Pancreas (tissue), 10 donors: ENCODE measurements around the gene OPCML. TPM values are rescaled to one million over a fixed set of nuclear protein-coding genes. Genes with fewer than 3 reads are reported as not detected.

Experiments
- ATAC-seq, 4 donors: fragments of 200-7000 bp; cut with Tn5 transposase; one replicate each; pipeline versions ENCODE4 v1.8.0 to v1.9.1; 2020; ENCODE audit warnings: mild to moderate bottlenecking in 4 of 4, moderate library complexity in 4 of 4
- DNase-seq, 6 donors: peaks; one replicate each; pipeline ENCODE4 v3.0.0-alpha.2; 2020
- FAIRE-seq: peaks from 2 replicates; lab custom pipeline; 2012; peaks lifted over from hg19 to GRCh38; lab: Jason Lieb, UNC
- H3K27ac ChIP-seq, 4 donors: fragments of 200-600 bp; sonication (generic); 1 replicate in 3 of 4; 2 replicates in 1 of 4; pipeline versions ENCODE4 v1.5.0 to v1.8.0; 2020
- H3K27me3 ChIP-seq, 4 donors: fragments of 200-600 bp; one replicate each; pipeline ENCODE4 v1.8.0; 2021
- H3K36me3 ChIP-seq, 3 donors: fragments of 200-600 bp; sonication (generic) in 1 of 3; one replicate each; pipeline versions ENCODE4 v1.5.0 to v1.8.0; 2020 to 2021
- H3K4me1 ChIP-seq, 3 donors: fragments of 200-600 bp; one replicate each; pipeline ENCODE4 v1.8.0; 2021
- H3K4me3 ChIP-seq, 4 donors: fragments of 200-600 bp; sonication (generic) in 2 of 4; one replicate each; pipeline versions ENCODE4 v1.5.0 to v1.8.0; 2020 to 2021
- H3K9me3 ChIP-seq, 4 donors: fragments of 200-600 bp; one replicate each; pipeline ENCODE4 v1.8.0; 2021
- WGBS, 2 donors: extraction: QIAGEN DNeasy Blood & Tissue Kit; methylation state at CpG; one replicate each; pipeline ENCODE4 v1.1.7; 2013; 5-methylcytosine and 5-hydroxymethylcytosine counted together
- intact Hi-C, 3 donors: fragments of 100-400 bp; cut with DNase I; formaldehyde crosslinking; loops; one replicate each; pipeline versions ENCODE4 v1.11.1 to v1.14.2; 2022
- polyA plus RNA-seq, 2 donors: library from polyadenylated mRNA; stranded (reverse); fragments of 200-250 nt; gene quantifications; one replicate each; pipeline ENCODE4 v1.2.3, GENCODE V29; 2013
- total RNA-seq, 6 donors: library from RNA; stranded (reverse); fragmentation: NEBNext Ultra II Directional in 4 of 6; extraction: Animal tissue kit (Norgen Biotek cat#: 25700) in 4 of 6; gene quantifications; one replicate each; pipeline versions ENCODE4 v1.2.1 to v1.2.4, GENCODE V29; 2021 to 2023
- TF ChIP-seq, protein P1 (sequence below), 4 donors: fragments of 200-600 bp; sonication (generic) in 3 of 4; IDR thresholded peaks; one replicate each; pipeline versions ENCODE4 v1.5.0 to v1.8.0; 2021; ENCODE audit warnings: antibody characterized with exemption in 4 of 4
- donor health status: healthy with polysubstance abuse.
- donor health status: DM: no; HTN: no; CAD: no; lungs with moderate emphysema.
- donor health status: DM: no; HTN: no; CAD: no.
- donor health status: control.
- donor health status: control.
- donor health status: Bipolar disorder and iron deficiency.
- donor health status: DM: yes; HTN: yes; CAD: no.
- donor health status: DM: no; HTN: no; CAD: no.
- donor health status: DM: no; HTN: no; CAD: no.
- donor health status: DM: yes; HTN: yes; CAD: no.

The OPCML gene
- total and polyA plus RNA-seq, 8 donors, result 0.05 to 0.31 (median 0.19) TPM

GRCh38 chr11:132878111-132878510 lies 654.2 kb downstream of the OPCML start:
- ATAC-seq (no peak), FAIRE-seq (no peak), DNase-seq (no peak)
- WGBS, 2 donors, result 76 to 83% methylated on average over 5 of the region's 5 CpGs
- TF ChIP-seq, protein P1, sequence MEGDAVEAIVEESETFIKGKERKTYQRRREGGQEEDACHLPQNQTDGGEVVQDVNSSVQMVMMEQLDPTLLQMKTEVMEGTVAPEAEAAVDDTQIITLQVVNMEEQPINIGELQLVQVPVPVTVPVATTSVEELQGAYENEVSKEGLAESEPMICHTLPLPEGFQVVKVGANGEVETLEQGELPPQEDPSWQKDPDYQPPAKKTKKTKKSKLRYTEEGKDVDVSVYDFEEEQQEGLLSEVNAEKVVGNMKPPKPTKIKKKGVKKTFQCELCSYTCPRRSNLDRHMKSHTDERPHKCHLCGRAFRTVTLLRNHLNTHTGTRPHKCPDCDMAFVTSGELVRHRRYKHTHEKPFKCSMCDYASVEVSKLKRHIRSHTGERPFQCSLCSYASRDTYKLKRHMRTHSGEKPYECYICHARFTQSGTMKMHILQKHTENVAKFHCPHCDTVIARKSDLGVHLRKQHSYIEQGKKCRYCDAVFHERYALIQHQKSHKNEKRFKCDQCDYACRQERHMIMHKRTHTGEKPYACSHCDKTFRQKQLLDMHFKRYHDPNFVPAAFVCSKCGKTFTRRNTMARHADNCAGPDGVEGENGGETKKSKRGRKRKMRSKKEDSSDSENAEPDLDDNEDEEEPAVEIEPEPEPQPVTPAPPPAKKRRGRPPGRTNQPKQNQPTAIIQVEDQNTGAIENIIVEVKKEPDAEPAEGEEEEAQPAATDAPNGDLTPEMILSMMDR (IDR thresholded peaks at IDR 0.05), result no peak
- no peak overlapping the region for H3K27ac ChIP-seq
- H3K9me3 ChIP-seq, result no peaks in the 10 kb centered on the region
- H3K4me3 ChIP-seq, result no peak overlapping the region
- no peaks in the 10 kb centered on the region for H3K36me3 ChIP-seq
- H3K27me3 ChIP-seq, result peaks cover 0 to 11% (median 2%) of the 10 kb centered on the region in 4 donors
- H3K4me1 ChIP-seq, result no peaks in the 10 kb centered on the region
- intact Hi-C loops, result no loop called here

- DNase-seq, result no peak
- intact Hi-C loops, result no loop called here
- Histone ChIP-seq H3K27ac (no peak overlapping the region), H3K9me3 (no peaks in the 10 kb centered on the region), H3K36me3 (no peaks in the 10 kb centered on the region), H3K4me3 (no peak overlapping the region), H3K4me1 (no peaks in the 10 kb centered on the region), H3K27me3 (peaks cover 0 to 11% (median 2%) of the 10 kb centered on the region in 4 donors)
- TF ChIP-seq, protein P1 (IDR thresholded peaks at IDR 0.05), result no peak
- FAIRE-seq, result no peak
- 62 to 75% methylated on average over 6 of the region's 6 CpGs for WGBS, 2 donors
- ATAC-seq, result no peak
Observed at GRCh38 chr11:132876705-132877104, 655.6 kb downstream of the OPCML start.

GRCh38 chr11:132876239-132876638 lies 656.1 kb downstream of the OPCML start:
- Histone ChIP-seq H3K36me3 (no peaks in the 10 kb centered on the region), H3K4me3 (no peak overlapping the region), H3K4me1 (no peaks in the 10 kb centered on the region), H3K27ac (no peak overlapping the region), H3K27me3 (peaks cover 0 to 12% (median 2%) of the 10 kb centered on the region in 4 donors), H3K9me3 (no peaks in the 10 kb centered on the region)
- DNase-seq (no peak), FAIRE-seq (no peak), ATAC-seq (no peak)
- 44 to 63% methylated on average over 3 of the region's 3 CpGs for WGBS, 2 donors
- intact Hi-C loops, result no loop called here
- TF ChIP-seq, protein P1 (IDR thresholded peaks at IDR 0.05), result no peak

GRCh38 chr11:132874638-132875037 lies 657.7 kb downstream of the OPCML start:
- no peak for FAIRE-seq
- intact Hi-C loops, result no loop called here
- no peak for DNase-seq
- Histone ChIP-seq H3K4me3 (no peak overlapping the region), H3K27ac (no peak overlapping the region), H3K4me1 (no peaks in the 10 kb centered on the region), H3K36me3 (no peaks in the 10 kb centered on the region), H3K27me3 (peaks cover 0 to 15% (median 2%) of the 10 kb centered on the region in 4 donors), H3K9me3 (no peaks in the 10 kb centered on the region)
- 64 to 75% methylated on average over 6 of the region's 6 CpGs for WGBS, 2 donors
- TF ChIP-seq, protein P1 (IDR thresholded peaks at IDR 0.05), result no peak
- no peak for ATAC-seq

- DNase-seq (no peak), FAIRE-seq (no peak), ATAC-seq (no peak)
- H3K4me1 ChIP-seq, result no peaks in the 10 kb centered on the region
- WGBS, 2 donors, result 52 to 57% methylated on average over 5 of the region's 5 CpGs
- intact Hi-C loops, result no loop called here
- no peaks in the 10 kb centered on the region for H3K9me3 ChIP-seq
- no peak overlapping the region for H3K4me3 ChIP-seq
- H3K27me3 ChIP-seq, result peaks cover 0 to 15% (median 2%) of the 10 kb centered on the region in 4 donors
- no peak overlapping the region for H3K27ac ChIP-seq
- TF ChIP-seq, protein P1 (IDR thresholded peaks at IDR 0.05), result no peak
- H3K36me3 ChIP-seq, result no peaks in the 10 kb centered on the region
Observed at GRCh38 chr11:132873841-132874240, 658.5 kb downstream of the OPCML start.
